ENCODE measurements around the gene TBC1D1.

DNA sequence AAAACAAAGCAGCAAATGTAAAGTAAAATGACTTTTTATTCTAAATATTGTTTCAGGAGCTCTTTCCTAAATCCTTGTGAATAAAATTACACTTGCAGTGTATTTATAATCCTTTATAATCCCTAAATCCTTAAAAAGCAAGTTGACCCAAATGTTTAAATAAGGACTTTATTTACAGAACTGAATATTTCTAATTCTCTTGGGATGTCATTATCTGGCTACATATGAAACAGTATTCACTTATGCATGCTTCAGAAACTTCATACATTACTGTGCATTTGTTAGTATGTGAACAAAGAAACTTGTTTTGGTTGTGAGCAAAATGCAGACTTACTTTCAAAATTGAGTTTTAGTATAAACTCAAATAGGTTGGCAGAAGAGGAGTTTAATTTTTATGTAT, 118.5 kb downstream of the TBC1D1 start:
- TF ChIP-seq, protein P1, sequence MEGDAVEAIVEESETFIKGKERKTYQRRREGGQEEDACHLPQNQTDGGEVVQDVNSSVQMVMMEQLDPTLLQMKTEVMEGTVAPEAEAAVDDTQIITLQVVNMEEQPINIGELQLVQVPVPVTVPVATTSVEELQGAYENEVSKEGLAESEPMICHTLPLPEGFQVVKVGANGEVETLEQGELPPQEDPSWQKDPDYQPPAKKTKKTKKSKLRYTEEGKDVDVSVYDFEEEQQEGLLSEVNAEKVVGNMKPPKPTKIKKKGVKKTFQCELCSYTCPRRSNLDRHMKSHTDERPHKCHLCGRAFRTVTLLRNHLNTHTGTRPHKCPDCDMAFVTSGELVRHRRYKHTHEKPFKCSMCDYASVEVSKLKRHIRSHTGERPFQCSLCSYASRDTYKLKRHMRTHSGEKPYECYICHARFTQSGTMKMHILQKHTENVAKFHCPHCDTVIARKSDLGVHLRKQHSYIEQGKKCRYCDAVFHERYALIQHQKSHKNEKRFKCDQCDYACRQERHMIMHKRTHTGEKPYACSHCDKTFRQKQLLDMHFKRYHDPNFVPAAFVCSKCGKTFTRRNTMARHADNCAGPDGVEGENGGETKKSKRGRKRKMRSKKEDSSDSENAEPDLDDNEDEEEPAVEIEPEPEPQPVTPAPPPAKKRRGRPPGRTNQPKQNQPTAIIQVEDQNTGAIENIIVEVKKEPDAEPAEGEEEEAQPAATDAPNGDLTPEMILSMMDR (IDR thresholded peaks at IDR 0.05 in 8 of 11, conservative IDR thresholded peaks at IDR 0.05 in 3 of 11), result no peak
- no peak for TF ChIP-seq POLR2AphosphoS5 (IDR thresholded peaks at IDR 0.05)

Measured in spleen (tissue), 7 donors.